ENCODE measurements around the gene AK8. TPM values are rescaled to one million over a fixed set of nuclear protein-coding genes. Genes with fewer than 3 reads are reported as not detected.
A peak's percentile ranks its signal among the peaks of the same experiment; 100 is the strongest.

Gene AK8
- total and polyA plus RNA-seq, 2 of the 4 experiments (the other 2 are of a cell fraction): under 0.01 to 0.09 TPM

GRCh38 chr9:132878695-132879456 lies 792 bp upstream of the AK8 start, which contains the start of gene SPACA9 (continued):
- TF ChIP-seq BHLHE40 (IDR thresholded peaks at IDR 0.05; ENCODE audit: low read depth, low read length) (no peak), SMC3 (IDR thresholded peaks at IDR 0.05; ENCODE audit: low read depth, low read length) (no peak), MXI1 (IDR thresholded peaks at IDR 0.05; ENCODE audit: borderline replicate concordance, low read depth, low read length) (no peak), POLR2A (IDR thresholded peaks at IDR 0.05; ENCODE audit: low read depth, low read length) (no peak; the same call in 1 of the 2 replicates), MAZ (IDR thresholded peaks at IDR 0.05; ENCODE audit: borderline replicate concordance, low read depth, low read length) (no peak), MAFK (IDR thresholded peaks at IDR 0.05; ENCODE audit: low read depth, low read length) (no peak)

GRCh38 chr9:132877458-132877823 lies 643 bp downstream of the AK8 start:
- Histone ChIP-seq H3K79me1 (ENCODE audit: low read depth in 1 of 2, low read length in 2 of 2) (no peaks in the 10 kb centered on the region), H2BK120ac (ENCODE audit: low read depth, low read length) (no peak overlapping the region), H4K20me1 (ENCODE audit: insufficient read depth, low read length) (no peaks in the 10 kb centered on the region), H3K4me1 (ENCODE audit: control insufficient read depth, insufficient read depth, low read length) (no peaks in the 10 kb centered on the region), H3K14ac (replicated peaks; ENCODE audit: low read depth, low read length) (no peak overlapping the region), H3K4ac (ENCODE audit: low read depth, low read length) (no peak overlapping the region), H2AFZ (replicated peaks; ENCODE audit: low read length, poor library complexity) (peak overlapping the region; percentile 99), H4K8ac (ENCODE audit: low read depth in 2 of 2, low read length in 2 of 2) (peak overlapping the region; percentile 71 to 97; a peak in 3 of 4 replicates), H2AK5ac (ENCODE audit: low read depth, low read length) (no peak overlapping the region), H2BK5ac (ENCODE audit: low read depth, low read length, poor library complexity, severe bottlenecking) (no peak overlapping the region), H3K23ac (ENCODE audit: low read depth, low read length) (no peak overlapping the region; the same call in 1 of the 2 replicates), H3K4me3 (ENCODE audit: insufficient read depth, low read depth, low read length) (peak overlapping the region; percentile 97), H3K27ac (ENCODE audit: insufficient read depth, low read length) (no peak overlapping the region), H3K9me1 (ENCODE audit: insufficient read depth, low read length) (no peaks in the 10 kb centered on the region), H4K5ac (ENCODE audit: low read depth, low read length) (no peak overlapping the region), H3K27me3 (ENCODE audit: control insufficient read depth, insufficient read depth, low read length) (peaks cover 5% of the 10 kb centered on the region; the same call in 1 of the 2 replicates), H3K56ac (ENCODE audit: extremely low read depth, insufficient read depth, low read length) (no peak overlapping the region), H3K4me2 (ENCODE audit: low read depth, low read length) (peak overlapping the region; percentile 79; the same call in 1 of the 2 replicates), H3K9me3 (ENCODE audit: control insufficient read depth, insufficient read depth, low read length) (no peaks in the 10 kb centered on the region), H2AK9ac (replicated peaks; ENCODE audit: low read depth, low read length, poor library complexity) (peak overlapping the region; percentile 33), H4K91ac (ENCODE audit: insufficient read depth, low read depth, low read length) (no peak overlapping the region; the same call in 1 of the 2 replicates), H3K36me3 (ENCODE audit: control insufficient read depth, insufficient read depth, low read length) (no peaks in the 10 kb centered on the region), H3K18ac (ENCODE audit: low read depth, low read length) (no peak overlapping the region), H2BK20ac (ENCODE audit: low read depth, low read length) (no peak overlapping the region), H3K9ac (ENCODE audit: low read depth, low read length) (no peak overlapping the region), H2BK15ac (ENCODE audit: low read depth, low read length) (no peak overlapping the region)
- in situ Hi-C loops (cut with MboI; ENCODE audit: low sequenced_read_pairs) (no loop called here), intact Hi-C loops (cut with micrococcal nuclease) (no loop called here), dilution Hi-C loops (cut with HindIII; ENCODE audit: low sequenced_read_pairs, unreplicated experiment) (no loop called here)
- ChIA-PET POLR2A (ENCODE audit: unreplicated experiment) (no interaction called here), CTCF (interaction anchor here (0.6 kb wide), 1 partner anchor 49 kb away, joined by 4 read pairs; no protein-coding TSS in a partner anchor)
- ATAC-seq (ENCODE audit: low read depth) (no peak), DNase-seq (no peak)
- 7% methylated on average over 3 of the region's 14 CpGs; no CpG with 5 or more reads in 1 of the 2 experiments for whole genome bisulfite sequencing, 2 experiments (ENCODE audit: extremely low coverage in 2 of 2, insufficient read length in 1 of 2)
- no TSS peak for BruUV-seq (replicated peaks)
- TF ChIP-seq RCOR1 (IDR thresholded peaks at IDR 0.05; ENCODE audit: insufficient replicate concordance, low read length) (no peak), CHD1 (IDR thresholded peaks at IDR 0.05; ENCODE audit: low read depth, low read length) (no peak), ELK1 (IDR thresholded peaks at IDR 0.05; ENCODE audit: borderline replicate concordance, low read depth, low read length) (no peak), BHLHE40 (IDR thresholded peaks at IDR 0.05; ENCODE audit: low read depth, low read length) (no peak), MAFK (IDR thresholded peaks at IDR 0.05; ENCODE audit: low read depth, low read length) (no peak), SMC3 (IDR thresholded peaks at IDR 0.05; ENCODE audit: low read depth, low read length) (no peak), RAD21 (IDR thresholded peaks at IDR 0.05; ENCODE audit: low read length) (no peak), NFE2L2 (IDR thresholded peaks at IDR 0.05; ENCODE audit: low read depth, low read length) (no peak), CEBPB (IDR thresholded peaks at IDR 0.05; ENCODE audit: low read depth, low read length) (no peak), POLR2A (IDR thresholded peaks at IDR 0.05; ENCODE audit: low read depth, low read length) (no peak), MAZ (IDR thresholded peaks at IDR 0.05; ENCODE audit: borderline replicate concordance, low read depth, low read length) (no peak), RFX5 (IDR thresholded peaks at IDR 0.05; ENCODE audit: low read depth, low read length) (no peak)
- TF ChIP-seq, protein P1, sequence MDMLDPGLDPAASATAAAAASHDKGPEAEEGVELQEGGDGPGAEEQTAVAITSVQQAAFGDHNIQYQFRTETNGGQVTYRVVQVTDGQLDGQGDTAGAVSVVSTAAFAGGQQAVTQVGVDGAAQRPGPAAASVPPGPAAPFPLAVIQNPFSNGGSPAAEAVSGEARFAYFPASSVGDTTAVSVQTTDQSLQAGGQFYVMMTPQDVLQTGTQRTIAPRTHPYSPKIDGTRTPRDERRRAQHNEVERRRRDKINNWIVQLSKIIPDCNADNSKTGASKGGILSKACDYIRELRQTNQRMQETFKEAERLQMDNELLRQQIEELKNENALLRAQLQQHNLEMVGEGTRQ (IDR thresholded peaks at IDR 0.05; ENCODE audit: low read depth, low read length): no peak

Data from IMR-90 (cell line).